Activated CD8-positive, alpha-beta memory T cell treated with anti-CD3 and anti-CD28 coated beads, Interleukin-2, amount 50 U/mL, for 24 hours (primary cell): Measurements from ENCODE around the gene FBXL13.
"Not testable (repeated sequence)": the region's sequence is repeated elsewhere in the genome, so short reads cannot be mapped to it uniquely, and the experiment has no call there.

Experiments
- DNase-seq: peaks from one replicate; pipeline ENCODE4 v3.0.0-alpha.2; 2020; ENCODE audit errors: extremely low read depth

Gene FBXL13

DNA sequence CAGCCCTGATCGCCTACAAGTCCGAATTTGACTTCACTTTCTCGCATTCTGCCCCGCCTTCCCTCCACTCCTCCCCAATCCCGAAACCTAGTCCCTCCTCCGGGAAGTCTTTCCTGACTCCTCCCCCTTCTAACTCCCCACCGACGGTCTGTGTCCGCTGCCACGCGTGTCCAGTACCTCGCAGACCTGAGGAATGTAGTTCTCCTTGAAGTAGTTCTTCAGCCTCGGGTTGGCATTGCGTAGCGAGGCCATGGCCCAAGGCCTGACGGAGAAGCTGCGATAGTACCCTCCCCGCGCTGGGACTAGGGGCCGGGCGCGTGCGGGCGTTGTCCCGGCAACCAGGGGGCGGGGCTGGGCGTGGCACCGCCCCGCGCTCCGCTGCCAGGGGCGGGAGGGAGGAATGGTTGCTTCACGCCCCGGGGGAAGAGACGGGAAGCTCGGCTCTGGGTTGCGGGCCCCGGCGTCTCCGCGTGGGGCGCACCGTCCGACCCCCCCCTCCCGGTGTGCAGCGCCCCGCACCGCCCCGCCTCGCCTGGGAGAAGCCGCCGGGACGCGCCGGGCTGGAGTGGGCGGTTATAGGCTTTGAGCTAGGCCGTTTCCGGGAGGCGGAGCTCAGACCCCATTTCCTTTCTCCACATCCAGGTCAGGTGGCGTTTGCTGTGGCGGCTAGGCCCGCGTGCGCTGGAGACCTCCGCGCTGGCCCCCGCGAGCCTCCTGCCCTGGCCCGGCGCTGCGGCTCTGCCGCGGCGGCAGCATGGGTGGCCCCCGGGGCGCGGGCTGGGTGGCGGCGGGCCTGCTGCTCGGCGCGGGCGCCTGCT lies at the start of gene FBXL13, which contains the start of gene ARMC10:
Gene FBXL13 (minus strand): TSS at position 278 of the 818 bp plus-strand sequence.
Gene ARMC10 (plus strand): TSS at position 622 of the 818 bp plus-strand sequence. CDS start 133 bp downstream, at position 755.
- DNase-seq = peak; percentile 77

DNA sequence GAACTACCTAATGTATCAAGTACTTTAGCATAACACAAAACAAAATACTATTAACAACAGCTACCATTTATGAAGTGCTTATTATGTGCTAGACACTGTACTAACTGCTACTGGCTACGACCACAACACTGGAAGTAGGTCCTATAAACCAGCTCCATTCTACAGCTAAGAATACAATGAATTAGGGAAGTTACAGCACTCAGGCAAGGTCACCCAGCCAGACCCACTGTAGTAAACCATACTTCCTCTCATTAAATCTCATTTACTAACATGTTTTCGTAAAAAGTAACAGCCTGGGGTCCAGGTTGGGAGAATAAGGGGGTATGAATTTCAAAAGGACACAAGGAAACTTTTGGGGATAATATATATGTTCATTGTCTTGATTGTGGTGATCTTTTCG lies 48.9 kb upstream of the FBXL13 start:
- DNase-seq = no peak

DNA sequence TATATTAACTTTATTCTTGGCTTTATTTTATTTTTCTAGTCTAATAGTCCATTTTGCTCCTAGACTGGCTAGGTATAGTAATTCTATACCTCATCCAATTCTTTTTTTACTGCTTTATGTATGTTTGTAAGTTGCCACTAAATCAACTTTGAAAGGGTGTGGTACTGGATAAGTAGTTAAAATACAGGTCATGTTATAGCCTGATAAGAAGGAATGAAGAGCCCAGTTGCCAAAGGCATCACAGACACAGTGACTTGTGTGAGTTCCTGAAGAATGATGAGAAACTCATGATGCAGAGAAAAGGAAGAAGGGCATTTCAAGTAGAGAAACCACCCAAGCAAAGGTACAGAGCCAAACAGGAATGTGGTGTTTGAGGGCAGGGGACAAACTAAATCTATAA lies 47.0 kb upstream of the FBXL13 start:
- DNase-seq = no peak

DNA sequence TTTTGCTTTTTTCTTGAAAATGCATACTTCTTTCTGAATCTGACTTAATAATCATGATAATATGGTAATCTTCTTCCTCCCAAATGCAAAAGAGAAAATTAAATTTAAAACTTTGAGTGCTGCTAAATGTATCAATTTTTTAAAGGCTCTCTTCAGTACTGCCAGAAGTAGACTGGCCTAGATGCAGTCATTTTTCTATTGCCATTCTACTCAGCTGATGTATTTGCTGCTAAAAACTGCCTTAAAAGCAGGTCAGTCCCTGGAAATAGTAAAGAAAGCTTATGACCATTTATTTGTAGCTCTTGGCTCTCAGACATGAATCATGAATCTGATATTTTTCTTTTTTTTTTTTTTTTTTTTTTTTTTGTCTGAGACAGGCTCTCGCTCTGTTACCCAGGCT lies 45.8 kb upstream of the FBXL13 start:
- no peak for DNase-seq

DNA sequence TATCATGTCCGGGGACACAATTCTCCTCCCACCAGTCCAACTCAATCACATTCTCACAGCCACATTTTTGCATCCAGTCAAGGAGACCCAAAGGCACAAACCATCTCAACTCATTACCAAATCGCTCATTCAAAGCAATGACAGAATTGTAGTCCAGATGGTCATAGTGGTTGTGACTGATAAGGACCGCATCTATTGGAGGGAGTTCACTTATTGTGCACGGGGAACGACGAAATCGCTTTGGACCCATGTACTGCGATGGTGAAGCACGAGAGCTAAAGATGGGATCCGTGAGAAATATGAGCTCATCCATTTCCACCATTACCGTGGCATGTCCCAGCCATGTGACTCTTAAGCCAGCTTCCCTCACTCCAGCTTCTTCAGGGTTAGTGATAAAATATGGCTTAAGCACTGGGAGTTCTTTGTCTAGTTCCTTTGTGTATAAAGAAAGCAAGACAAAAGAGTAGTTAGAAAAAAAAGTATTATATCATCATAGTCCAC lies 45.2 kb upstream of the FBXL13 start:
- no peak for DNase-seq

DNA sequence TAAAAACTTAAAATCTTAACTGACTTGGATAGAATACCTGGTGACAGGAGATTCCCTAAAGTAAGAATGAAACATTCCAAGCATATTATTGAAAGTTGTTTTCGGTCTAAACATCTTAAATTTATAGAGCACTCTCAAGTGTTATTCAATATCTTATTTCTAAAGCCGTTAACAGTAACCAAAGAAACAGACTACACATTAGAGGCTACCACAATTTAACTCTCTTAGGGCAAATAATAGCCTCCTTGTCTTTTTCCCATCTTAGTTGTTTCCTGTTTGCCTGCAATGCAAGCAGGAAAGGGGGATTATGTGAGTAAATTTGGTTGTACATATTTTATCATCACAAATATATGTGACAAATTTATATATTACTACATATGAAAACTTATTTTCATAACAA lies 42.9 kb upstream of the FBXL13 start:
- DNase-seq = no peak

DNA sequence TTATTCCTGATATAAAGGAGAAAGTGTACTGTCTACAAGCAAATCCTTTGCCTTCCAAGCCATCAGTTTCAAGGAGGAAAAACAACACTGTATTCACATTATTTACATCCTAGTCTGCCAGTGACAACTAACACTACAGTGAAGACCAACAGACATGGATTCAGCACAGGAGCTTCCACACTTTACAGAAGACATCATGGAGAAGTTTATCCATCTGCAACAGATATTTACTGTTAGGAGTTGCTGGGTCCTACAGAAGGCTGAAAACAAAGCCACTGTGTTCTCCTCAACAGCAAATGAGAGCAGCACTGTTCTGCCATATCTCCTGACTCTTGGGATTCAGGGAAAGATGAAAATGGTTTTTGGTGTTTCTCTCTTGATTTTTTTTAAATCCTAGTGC lies 42.4 kb upstream of the FBXL13 start:
- no peak for DNase-seq

DNA sequence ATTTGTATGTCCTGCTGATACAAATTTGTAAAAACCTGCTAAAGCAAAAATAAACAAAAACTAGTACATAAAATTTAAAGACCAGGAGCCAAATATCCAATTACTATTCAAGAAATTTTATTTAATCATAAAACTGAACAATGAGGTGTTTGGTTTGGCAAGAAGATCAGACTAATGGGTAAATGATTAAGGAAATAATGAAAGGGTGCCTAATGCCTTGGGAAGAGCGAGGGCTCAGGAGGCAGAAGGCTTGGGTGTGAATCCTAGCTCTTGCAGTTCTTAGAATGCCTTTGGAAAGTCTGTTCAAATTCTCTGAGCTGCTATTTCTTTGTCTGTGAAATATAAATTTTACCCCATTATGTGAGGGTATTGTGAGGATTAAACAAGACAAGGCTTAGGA lies 41.9 kb upstream of the FBXL13 start:
- no peak for DNase-seq

DNA sequence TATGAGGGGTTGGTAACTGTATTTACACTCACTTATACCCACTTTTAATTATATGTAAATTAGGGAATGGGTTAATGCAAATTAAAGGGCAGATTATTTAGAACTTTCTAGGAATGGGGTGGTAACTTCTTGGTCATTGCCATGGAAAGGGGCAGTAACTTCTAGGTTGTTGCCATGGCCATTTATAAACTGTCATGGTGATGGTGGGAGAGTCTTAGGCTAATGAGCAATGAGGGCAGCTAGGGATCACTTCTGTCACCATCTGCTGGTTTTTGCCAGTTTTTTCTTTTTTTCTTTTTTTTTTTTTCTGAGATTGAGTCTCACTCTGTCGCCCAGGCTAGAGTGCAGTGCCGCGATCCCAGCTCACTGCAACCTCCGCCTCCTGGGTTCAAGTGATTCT lies 41.2 kb upstream of the FBXL13 start:
- DNase-seq = no peak

DNA sequence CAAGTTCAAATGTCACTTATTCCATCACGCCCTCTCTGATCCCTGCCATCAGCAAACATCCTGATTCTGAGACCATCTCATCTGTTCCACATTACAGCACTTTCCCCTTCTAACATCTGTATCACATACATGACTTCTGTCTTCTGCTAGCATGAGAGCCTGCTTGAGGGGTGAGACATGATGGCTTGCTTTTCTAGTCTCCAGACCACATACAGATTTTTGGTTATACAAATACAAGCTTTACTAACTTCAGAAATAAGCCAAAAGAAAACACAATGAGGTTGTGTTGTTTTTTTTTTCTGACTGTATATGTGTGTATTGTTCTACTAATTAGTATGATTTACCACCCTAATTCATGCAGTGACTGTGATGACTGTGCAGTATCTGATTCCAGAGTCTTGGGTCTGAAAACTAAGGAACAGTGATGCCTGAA lies 40.0 kb upstream of the FBXL13 start:
- DNase-seq = no peak

DNA sequence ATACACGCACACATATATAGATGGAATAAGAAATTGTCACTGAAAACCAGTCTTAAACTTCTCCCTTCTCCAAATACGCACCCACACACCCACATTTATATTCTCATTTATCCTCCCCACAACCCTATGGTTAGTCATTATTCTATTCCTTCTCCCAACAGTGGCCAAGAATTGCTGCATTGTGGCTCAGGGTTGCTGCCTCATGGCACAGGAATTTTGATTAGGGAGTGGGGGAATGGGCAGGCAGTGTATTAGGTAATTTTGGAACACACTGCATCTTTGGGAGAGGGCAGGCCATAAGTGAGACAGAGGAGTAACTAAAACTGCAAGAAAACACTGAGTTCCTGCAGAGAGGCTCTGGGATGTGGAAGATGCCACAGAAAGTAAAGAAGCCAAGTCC lies 38.6 kb upstream of the FBXL13 start:
- DNase-seq = no peak

DNA sequence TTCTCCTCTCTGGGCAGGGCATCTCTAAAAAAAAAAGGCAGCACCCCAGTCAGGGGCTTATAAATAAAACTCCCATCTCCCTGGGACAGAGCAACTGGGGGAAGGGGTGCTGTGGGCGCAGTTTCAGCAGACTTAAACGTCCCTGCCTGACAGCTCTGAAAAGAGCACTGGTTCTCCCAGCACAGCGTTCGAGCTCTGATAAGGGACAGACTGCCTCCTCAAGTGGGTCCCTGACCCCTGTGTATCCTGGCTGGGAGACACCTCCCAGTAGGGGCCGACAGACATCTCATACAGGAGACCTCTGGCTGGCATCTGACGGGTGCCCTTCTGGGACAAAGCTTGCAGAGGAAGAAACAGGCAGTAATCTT lies 32.1 kb upstream of the FBXL13 start:
- DNase-seq = not testable (repeated sequence)

DNA sequence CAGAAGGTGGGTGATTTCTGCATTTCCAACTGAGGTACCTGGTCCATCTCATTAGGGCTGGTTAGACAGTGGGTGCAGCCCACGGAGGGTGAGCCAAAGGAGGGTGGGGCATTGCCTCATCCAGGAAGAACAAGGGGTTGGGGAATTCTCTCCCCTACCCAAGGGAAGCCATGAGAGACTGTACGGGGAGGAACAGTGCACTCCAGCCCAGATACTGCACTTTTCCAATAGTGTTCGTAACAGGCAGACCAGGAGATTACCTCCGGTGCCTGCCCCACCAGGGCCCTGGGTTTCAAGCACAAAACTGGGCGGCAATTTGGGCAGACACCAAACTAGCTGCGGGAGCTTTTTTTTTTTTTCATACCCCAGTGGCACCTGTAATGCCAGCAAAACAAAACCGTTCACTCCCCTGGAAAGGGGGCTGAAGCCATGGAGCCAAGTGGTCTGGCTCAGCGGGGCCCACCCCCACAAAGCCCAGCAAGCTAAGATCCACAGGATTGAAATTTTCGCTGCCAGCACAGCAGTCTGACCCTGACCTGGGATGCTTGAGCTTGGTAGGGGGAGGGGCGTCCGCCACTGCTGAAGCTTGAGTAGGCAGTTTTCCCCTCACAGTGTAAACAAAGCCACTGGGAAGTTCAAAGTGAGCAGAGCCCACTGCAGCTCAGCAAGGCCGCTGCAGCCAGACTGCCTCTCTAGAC lies 31.6 kb upstream of the FBXL13 start:
- no peak for DNase-seq

DNA sequence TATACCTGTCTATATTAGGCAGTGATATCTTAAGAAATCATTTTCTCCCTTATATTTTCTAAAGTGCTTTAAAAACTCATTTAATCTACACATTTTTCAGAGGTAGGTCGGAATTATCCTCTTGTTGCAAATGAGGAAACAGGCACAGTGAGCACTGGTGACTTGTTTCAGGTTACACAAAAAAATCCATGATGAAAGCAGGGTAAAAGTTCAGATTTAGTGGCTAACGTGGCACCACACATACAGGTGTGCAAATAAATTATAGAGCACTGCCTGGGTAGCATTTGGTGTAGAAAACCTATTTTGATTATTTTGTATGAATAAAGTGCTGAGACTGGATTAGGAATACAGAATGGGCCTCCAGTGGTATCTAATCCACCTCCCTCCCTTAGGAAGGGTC lies 26.9 kb upstream of the FBXL13 start:
- DNase-seq = no peak

DNA sequence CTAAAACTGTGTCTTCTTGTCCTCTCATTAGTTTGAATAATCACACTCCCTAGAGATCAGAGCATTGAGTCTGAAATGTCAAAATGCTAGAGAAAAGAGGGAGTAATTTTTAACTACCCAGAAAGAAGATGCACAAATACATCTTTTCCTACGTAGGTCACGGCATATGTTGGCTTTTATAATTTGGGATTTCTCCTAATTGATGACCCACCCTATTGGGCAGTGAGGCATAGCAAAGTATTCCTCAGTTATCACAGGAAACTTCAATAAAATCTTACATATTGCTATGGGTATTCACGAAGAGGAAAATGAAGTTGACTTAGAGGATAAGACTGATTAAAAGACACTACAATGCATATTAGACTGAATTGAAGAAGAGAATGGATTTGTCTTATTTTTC lies 25.8 kb upstream of the FBXL13 start:
- no peak for DNase-seq

DNA sequence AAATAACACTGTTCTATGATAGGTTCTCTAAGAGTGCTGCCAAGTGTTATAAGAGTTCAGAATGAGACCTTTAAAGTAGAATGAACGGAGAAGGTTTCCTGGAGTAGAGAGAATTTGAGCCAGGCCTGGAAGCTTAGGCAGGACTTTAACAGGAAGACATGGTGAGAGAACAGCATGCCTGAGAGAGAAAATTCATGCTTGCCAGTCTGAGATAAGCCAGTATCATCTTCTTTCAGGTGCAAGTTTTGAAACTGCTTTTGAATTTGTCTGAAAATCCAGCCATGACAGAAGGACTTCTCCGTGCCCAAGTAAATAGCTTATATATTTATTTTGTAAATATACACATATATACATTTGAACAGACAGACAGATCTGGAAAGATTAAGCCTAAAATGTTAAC lies 22.4 kb upstream of the FBXL13 start:
- no peak for DNase-seq

DNA sequence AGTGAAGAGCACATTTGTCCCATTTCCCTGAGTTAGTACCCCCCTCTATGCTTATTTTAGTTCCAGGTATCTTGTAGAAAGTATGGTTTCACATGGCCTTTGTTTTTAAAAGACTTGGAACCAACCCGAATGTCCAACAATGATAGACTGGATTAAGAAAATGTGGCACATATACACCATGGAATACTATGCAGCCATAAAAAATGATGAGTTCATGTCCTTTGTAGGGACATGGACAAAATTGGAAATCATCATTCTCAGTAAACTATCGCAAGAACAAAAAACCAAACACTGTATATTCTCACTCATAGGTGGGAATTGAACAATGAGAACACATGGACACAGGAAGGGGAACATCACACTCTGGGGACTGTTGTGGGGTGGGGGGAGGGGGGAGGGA lies 21.0 kb upstream of the FBXL13 start:
- not testable (repeated sequence) for DNase-seq

DNA sequence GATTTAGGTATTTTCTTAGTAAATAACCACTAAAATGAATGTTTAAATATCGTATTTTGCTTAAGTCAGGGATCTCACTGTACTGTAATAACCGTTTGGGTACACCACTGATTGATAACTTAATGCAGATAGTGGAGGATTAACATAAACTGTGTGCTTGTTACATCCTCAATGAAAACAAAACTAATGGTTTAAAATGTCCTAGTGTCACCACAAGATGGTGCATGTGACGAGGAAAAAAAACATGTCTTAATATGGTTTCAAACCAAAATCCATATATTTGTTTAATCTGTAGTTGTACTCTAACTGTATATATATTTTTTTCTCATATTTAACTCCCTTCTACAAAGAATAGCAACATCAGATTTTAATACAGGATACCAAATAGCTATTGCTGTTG lies 19.5 kb upstream of the FBXL13 start:
- no peak for DNase-seq

DNA sequence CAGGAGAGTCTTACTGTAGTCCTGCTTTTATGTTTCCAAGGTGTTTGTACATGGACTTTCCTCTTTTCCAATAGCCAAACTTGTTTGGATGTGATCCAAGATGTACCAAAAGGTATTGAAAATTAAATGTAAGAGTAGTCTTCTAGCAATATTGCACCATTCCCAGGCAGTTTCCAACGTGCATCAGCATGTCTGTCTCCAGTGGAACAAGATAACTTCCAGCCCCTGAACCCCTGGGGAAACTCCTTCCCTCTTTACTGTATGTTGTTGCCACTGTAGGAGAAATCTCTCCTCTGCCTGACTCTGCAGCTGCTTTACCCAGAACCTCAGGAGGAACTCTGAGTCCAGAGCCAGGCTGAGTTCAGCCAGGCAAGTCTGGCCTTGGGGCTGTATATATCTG lies 18.8 kb upstream of the FBXL13 start:
- no peak for DNase-seq

DNA sequence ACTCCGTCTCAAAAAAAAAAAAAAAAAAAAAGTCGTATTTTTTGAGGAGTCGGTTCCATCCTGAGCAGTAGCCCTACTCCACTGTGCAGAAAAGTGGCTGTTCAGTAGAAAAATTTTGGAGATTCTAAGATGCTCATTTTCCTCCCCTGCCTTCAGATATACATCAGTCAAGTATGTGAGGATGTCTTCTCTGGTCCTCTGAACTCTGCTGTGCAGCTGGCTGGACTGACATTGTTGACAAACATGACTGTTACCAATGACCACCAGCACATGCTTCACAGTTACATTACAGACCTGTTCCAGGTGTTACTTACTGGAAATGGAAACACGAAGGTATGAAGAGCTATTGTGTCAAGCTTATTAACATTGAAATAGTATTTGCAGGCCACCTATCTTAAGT lies 17.7 kb upstream of the FBXL13 start:
- DNase-seq = not testable (repeated sequence)

DNA sequence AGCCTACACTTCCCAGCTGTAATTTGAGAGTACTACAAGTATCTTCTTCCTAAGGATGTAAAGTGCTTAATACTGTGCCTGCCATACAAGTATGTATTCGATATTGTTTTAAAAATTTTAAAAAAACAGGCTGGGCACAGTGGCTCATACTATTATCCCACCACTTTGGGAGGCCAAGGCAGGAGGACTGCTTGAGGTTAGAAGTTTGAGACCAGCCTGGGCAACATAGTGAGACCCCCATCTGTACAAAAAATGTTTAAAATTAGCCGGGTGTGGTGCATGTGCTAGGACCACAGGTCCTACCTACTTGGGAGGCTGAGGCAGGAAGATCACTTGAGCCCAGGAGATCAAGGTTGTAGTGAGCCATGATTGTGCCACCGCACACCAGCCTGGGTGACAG lies 8.6 kb upstream of the FBXL13 start:
- DNase-seq = no peak

DNA sequence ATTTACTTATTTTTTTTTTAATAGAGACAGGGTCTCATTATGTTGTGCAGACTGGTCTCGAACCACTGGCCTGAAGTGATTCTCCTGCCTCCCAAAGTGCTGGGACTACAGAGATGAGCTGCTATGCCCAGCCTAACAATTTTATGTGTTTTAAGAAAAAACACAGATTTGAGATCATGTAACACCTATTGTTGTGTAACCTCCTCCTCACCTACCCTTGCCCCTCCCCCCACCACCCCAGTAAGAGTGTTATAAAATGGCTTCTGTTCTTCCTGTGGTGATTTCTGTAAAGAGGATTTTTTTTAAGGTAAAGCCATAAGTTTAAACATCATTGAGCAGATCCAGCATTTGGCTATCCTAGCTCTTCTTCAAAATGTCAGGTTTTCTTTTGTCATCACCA lies 7.9 kb upstream of the FBXL13 start:
- DNase-seq = no peak

DNA sequence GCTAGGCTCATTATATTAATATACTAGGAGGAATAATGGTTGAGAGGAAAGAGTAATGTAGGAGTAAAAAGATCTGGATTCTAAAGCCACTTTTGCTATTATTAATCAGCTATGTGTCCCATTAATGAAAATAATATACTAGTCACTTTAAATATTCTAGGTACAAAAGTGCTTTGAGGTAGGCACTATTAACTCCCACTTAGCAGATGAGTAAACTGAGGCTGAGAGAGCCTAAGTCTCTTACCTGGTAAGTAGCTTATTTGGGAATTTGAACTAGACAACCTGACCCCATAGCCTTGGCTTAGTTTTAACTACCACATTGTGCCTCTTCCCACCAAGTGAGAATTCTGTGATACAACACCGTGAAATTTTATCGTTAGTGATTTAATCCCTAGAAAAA lies 6.3 kb upstream of the FBXL13 start:
- DNase-seq = no peak
